T-helper 17 cell (primary cell): ENCODE results near the gene CACNA1C. TPM values are rescaled to one million over a fixed set of nuclear protein-coding genes. Genes with fewer than 3 reads are reported as not detected.

Experiments used
- ATAC-seq: fragments of 150-1000 bp; cut with Tn5 transposase; 2 replicates; pipeline ENCODE4 v1.10.0; 2021; ENCODE audit warnings: mild to moderate bottlenecking, moderate library complexity
- DNase-seq, 3 donors: peaks; one replicate each; pipeline versions ENCODE4 v3.0.0 to v3.0.0-alpha.2; 2020 to 2021
- H3K9me3 ChIP-seq: one replicate; pipeline ENCODE4 v1.7.0; 2013; ENCODE audit warnings: low read length, mild to moderate bottlenecking; ENCODE audit not compliant: control insufficient read depth, poor library complexity, severe bottlenecking
- H3K27ac Mint-ChIP-seq: one replicate; pipeline ENCODE4 v1.8.0; 2022; ENCODE audit warnings: mild to moderate bottlenecking, moderate library complexity, mixed read lengths
- H3K27me3 Mint-ChIP-seq: one replicate; pipeline ENCODE4 v1.8.0; 2022; ENCODE audit warnings: mixed read lengths
- H3K36me3 Mint-ChIP-seq: one replicate; pipeline ENCODE4 v1.8.0; 2022; ENCODE audit warnings: low read depth, mixed read lengths
- H3K4me1 Mint-ChIP-seq: one replicate; pipeline ENCODE4 v1.8.0; 2022; ENCODE audit warnings: mild to moderate bottlenecking, mixed read lengths
- H3K4me3 Mint-ChIP-seq: one replicate; pipeline ENCODE4 v1.8.0; 2022; ENCODE audit warnings: mild to moderate bottlenecking, moderate library complexity, mixed read lengths
- total RNA-seq, 4 donors: library from RNA in 2 of 4; stranded (reverse) in 2 of 4; gene quantifications; one replicate each; pipeline ENCODE4 v1.2.3 and lab custom pipeline; 2022 to 2026

The CACNA1C gene
- total RNA-seq, 2 donors from 2014 or later: 0.02 to 0.18 TPM

- DNase-seq (no peak), ATAC-seq (no peak)
- H3K36me3 Mint-ChIP-seq: no peaks in the 10 kb centered on the region
- no peak overlapping the region for H3K4me3 Mint-ChIP-seq
- no peaks in the 10 kb centered on the region for H3K9me3 ChIP-seq
- H3K4me1 Mint-ChIP-seq: peaks cover 9% of the 10 kb centered on the region
- H3K27me3 Mint-ChIP-seq: peaks cover 66% of the 10 kb centered on the region
- no peak overlapping the region for H3K27ac Mint-ChIP-seq
Measured at GRCh38 chr12:2583642-2584401, 531.0 kb downstream of the CACNA1C start.

- no peaks in the 10 kb centered on the region for H3K9me3 ChIP-seq
- H3K4me1 Mint-ChIP-seq: peaks cover 9% of the 10 kb centered on the region
- DNase-seq: no peak
- H3K27me3 Mint-ChIP-seq: peaks cover 70% of the 10 kb centered on the region
- H3K4me3 Mint-ChIP-seq: no peak overlapping the region
- ATAC-seq: no peak
- H3K36me3 Mint-ChIP-seq: no peaks in the 10 kb centered on the region
- no peak overlapping the region for H3K27ac Mint-ChIP-seq
Measured at GRCh38 chr12:2586156-2587038, 533.6 kb downstream of the CACNA1C start.

- H3K9me3 ChIP-seq: no peaks in the 10 kb centered on the region
- no peak for ATAC-seq
- H3K27me3 Mint-ChIP-seq: peaks cover 58% of the 10 kb centered on the region
- no peak overlapping the region for H3K4me3 Mint-ChIP-seq
- no peak for DNase-seq
- H3K27ac Mint-ChIP-seq: no peak overlapping the region
- H3K4me1 Mint-ChIP-seq: peaks cover 4% of the 10 kb centered on the region
- no peaks in the 10 kb centered on the region for H3K36me3 Mint-ChIP-seq
Measured at GRCh38 chr12:2588345-2588744, 535.6 kb downstream of the CACNA1C start.

GRCh38 chr12:2589381-2589780 is 536.6 kb downstream of the CACNA1C start:
- no peaks in the 10 kb centered on the region for H3K9me3 ChIP-seq
- DNase-seq (no peak), ATAC-seq (no peak)
- Mint-ChIP-seq H3K27ac (no peak overlapping the region), H3K27me3 (peaks cover 54% of the 10 kb centered on the region), H3K4me3 (no peak overlapping the region), H3K36me3 (no peaks in the 10 kb centered on the region), H3K4me1 (peaks cover 4% of the 10 kb centered on the region)

- no peak overlapping the region for H3K27ac Mint-ChIP-seq
- peaks cover 32% of the 10 kb centered on the region for H3K27me3 Mint-ChIP-seq
- no peaks in the 10 kb centered on the region for H3K4me1 Mint-ChIP-seq
- no peak overlapping the region for H3K4me3 Mint-ChIP-seq
- DNase-seq (no peak), ATAC-seq (no peak)
- H3K9me3 ChIP-seq: no peaks in the 10 kb centered on the region
- H3K36me3 Mint-ChIP-seq: peaks cover 2% of the 10 kb centered on the region
Measured at GRCh38 chr12:2593045-2593444, 540.3 kb downstream of the CACNA1C start.

GRCh38 chr12:2596441-2596840 is 543.7 kb downstream of the CACNA1C start:
- Mint-ChIP-seq H3K27ac (no peak overlapping the region), H3K27me3 (peaks cover 21% of the 10 kb centered on the region), H3K4me3 (no peak overlapping the region), H3K4me1 (no peaks in the 10 kb centered on the region), H3K36me3 (peaks cover 2% of the 10 kb centered on the region)
- ATAC-seq (no peak), DNase-seq (no peak)
- H3K9me3 ChIP-seq: no peaks in the 10 kb centered on the region

GRCh38 chr12:2605301-2605700 is 552.5 kb downstream of the CACNA1C start:
- H3K27ac Mint-ChIP-seq: no peak overlapping the region
- no peaks in the 10 kb centered on the region for H3K4me1 Mint-ChIP-seq
- H3K4me3 Mint-ChIP-seq: no peak overlapping the region
- H3K27me3 Mint-ChIP-seq: peaks cover 45% of the 10 kb centered on the region
- no peaks in the 10 kb centered on the region for H3K9me3 ChIP-seq
- peaks cover 2% of the 10 kb centered on the region for H3K36me3 Mint-ChIP-seq
- DNase-seq (no peak), ATAC-seq (no peak)

- Mint-ChIP-seq H3K4me3 (no peak overlapping the region), H3K27ac (no peak overlapping the region), H3K36me3 (peaks cover 5% of the 10 kb centered on the region), H3K27me3 (peaks cover 46% of the 10 kb centered on the region), H3K4me1 (no peaks in the 10 kb centered on the region)
- no peak for ATAC-seq
- no peaks in the 10 kb centered on the region for H3K9me3 ChIP-seq
- no peak for DNase-seq
Measured at GRCh38 chr12:2606186-2606910, 553.6 kb downstream of the CACNA1C start.

- ATAC-seq: no peak
- Mint-ChIP-seq H3K4me3 (no peak overlapping the region), H3K4me1 (no peaks in the 10 kb centered on the region), H3K36me3 (peaks cover 2% of the 10 kb centered on the region), H3K27ac (no peak overlapping the region), H3K27me3 (peaks cover 63% of the 10 kb centered on the region)
- H3K9me3 ChIP-seq: no peaks in the 10 kb centered on the region
- no peak for DNase-seq
Measured at GRCh38 chr12:2607881-2608607, 555.3 kb downstream of the CACNA1C start.

- no peaks in the 10 kb centered on the region for H3K9me3 ChIP-seq
- no peaks in the 10 kb centered on the region for H3K4me1 Mint-ChIP-seq
- H3K4me3 Mint-ChIP-seq: no peak overlapping the region
- H3K36me3 Mint-ChIP-seq: peaks cover 2% of the 10 kb centered on the region
- H3K27me3 Mint-ChIP-seq: peaks cover 68% of the 10 kb centered on the region
- ATAC-seq (no peak), DNase-seq (no peak)
- H3K27ac Mint-ChIP-seq: no peak overlapping the region
Measured at GRCh38 chr12:2608608-2608945, 555.8 kb downstream of the CACNA1C start.

- no peak overlapping the region for H3K4me3 Mint-ChIP-seq
- H3K36me3 Mint-ChIP-seq: peaks cover 2% of the 10 kb centered on the region
- ATAC-seq (no peak), DNase-seq (no peak)
- no peaks in the 10 kb centered on the region for H3K9me3 ChIP-seq
- peaks cover 72% of the 10 kb centered on the region for H3K27me3 Mint-ChIP-seq
- no peaks in the 10 kb centered on the region for H3K4me1 Mint-ChIP-seq
- no peak overlapping the region for H3K27ac Mint-ChIP-seq
Measured at GRCh38 chr12:2609020-2609419, 556.2 kb downstream of the CACNA1C start.

- no peaks in the 10 kb centered on the region for H3K4me1 Mint-ChIP-seq
- H3K27me3 Mint-ChIP-seq: peaks cover 86% of the 10 kb centered on the region
- ATAC-seq (no peak), DNase-seq (no peak)
- H3K36me3 Mint-ChIP-seq: peaks cover 2% of the 10 kb centered on the region
- no peak overlapping the region for H3K4me3 Mint-ChIP-seq
- no peak overlapping the region for H3K27ac Mint-ChIP-seq
- H3K9me3 ChIP-seq: no peaks in the 10 kb centered on the region
Measured at GRCh38 chr12:2610358-2610757, 557.6 kb downstream of the CACNA1C start.
